Pancreas (tissue), 10 donors: ENCODE data around the gene TRAF3. TPM values are rescaled to one million over a fixed set of nuclear protein-coding genes. Genes with fewer than 3 reads are reported as not detected.

Source experiments
- ATAC-seq, 4 donors: fragments of 200-7000 bp; cut with Tn5 transposase; one replicate each; pipeline versions ENCODE4 v1.8.0 to v1.9.1; 2020; ENCODE audit warnings: mild to moderate bottlenecking in 4 of 4, moderate library complexity in 4 of 4
- DNase-seq, 6 donors: peaks; one replicate each; pipeline ENCODE4 v3.0.0-alpha.2; 2020
- FAIRE-seq: peaks from 2 replicates; lab custom pipeline; 2012; peaks lifted over from hg19 to GRCh38; lab: Jason Lieb, UNC
- H3K27ac ChIP-seq, 4 donors: fragments of 200-600 bp; sonication (generic); 1 replicate in 3 of 4; 2 replicates in 1 of 4; pipeline versions ENCODE4 v1.5.0 to v1.8.0; 2020
- H3K27me3 ChIP-seq, 4 donors: fragments of 200-600 bp; one replicate each; pipeline ENCODE4 v1.8.0; 2021
- H3K36me3 ChIP-seq, 3 donors: fragments of 200-600 bp; sonication (generic) in 1 of 3; one replicate each; pipeline versions ENCODE4 v1.5.0 to v1.8.0; 2020 to 2021
- H3K4me1 ChIP-seq, 3 donors: fragments of 200-600 bp; one replicate each; pipeline ENCODE4 v1.8.0; 2021
- H3K4me3 ChIP-seq, 4 donors: fragments of 200-600 bp; sonication (generic) in 2 of 4; one replicate each; pipeline versions ENCODE4 v1.5.0 to v1.8.0; 2020 to 2021
- H3K9me3 ChIP-seq, 4 donors: fragments of 200-600 bp; one replicate each; pipeline ENCODE4 v1.8.0; 2021
- WGBS, 2 donors: extraction: QIAGEN DNeasy Blood & Tissue Kit; methylation state at CpG; one replicate each; pipeline ENCODE4 v1.1.7; 2013; 5-methylcytosine and 5-hydroxymethylcytosine counted together
- intact Hi-C, 3 donors: fragments of 100-400 bp; cut with DNase I; formaldehyde crosslinking; loops; one replicate each; pipeline versions ENCODE4 v1.11.1 to v1.14.2; 2022
- polyA plus RNA-seq, 2 donors: library from polyadenylated mRNA; stranded (reverse); fragments of 200-250 nt; gene quantifications; one replicate each; pipeline ENCODE4 v1.2.3, GENCODE V29; 2013
- total RNA-seq, 6 donors: library from RNA; stranded (reverse); fragmentation: NEBNext Ultra II Directional in 4 of 6; extraction: Animal tissue kit (Norgen Biotek cat#: 25700) in 4 of 6; gene quantifications; one replicate each; pipeline versions ENCODE4 v1.2.1 to v1.2.4, GENCODE V29; 2021 to 2023
- TF ChIP-seq, protein P1 (sequence below), 4 donors: fragments of 200-600 bp; sonication (generic) in 3 of 4; IDR thresholded peaks; one replicate each; pipeline versions ENCODE4 v1.5.0 to v1.8.0; 2021; ENCODE audit warnings: antibody characterized with exemption in 4 of 4
- donor health status: healthy with polysubstance abuse.
- donor health status: DM: no; HTN: no; CAD: no; lungs with moderate emphysema.
- donor health status: DM: no; HTN: no; CAD: no.
- donor health status: control.
- donor health status: control.
- donor health status: Bipolar disorder and iron deficiency.
- donor health status: DM: yes; HTN: yes; CAD: no.
- donor health status: DM: no; HTN: no; CAD: no.
- donor health status: DM: no; HTN: no; CAD: no.
- donor health status: DM: yes; HTN: yes; CAD: no.

Gene TRAF3
- total and polyA plus RNA-seq, 8 donors: 3.6 to 14.7 (median 6.1) TPM

DNA sequence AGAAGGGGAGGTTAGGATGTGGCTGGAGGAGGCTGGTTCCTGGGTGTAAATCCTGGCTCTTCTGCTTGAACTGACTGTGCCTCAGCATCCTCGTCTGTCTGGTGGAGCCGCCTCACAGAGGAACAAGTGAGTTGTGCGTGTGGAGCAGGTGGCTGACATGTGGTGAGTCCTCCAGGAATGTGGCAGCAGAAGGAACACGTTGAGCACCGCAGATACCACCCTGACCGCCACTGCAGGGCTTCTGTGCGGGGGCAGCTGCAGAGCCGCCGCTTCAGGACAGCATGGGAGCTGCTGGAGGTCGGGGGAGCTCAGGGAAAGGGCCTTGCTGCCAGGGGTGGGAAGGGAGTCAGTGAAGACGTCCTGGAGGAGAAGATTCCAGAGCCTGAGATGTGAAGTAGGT lies 48.9 kb downstream of the TRAF3 start:
- intact Hi-C loops: no loop called here
- Histone ChIP-seq H3K27me3 (no peaks in the 10 kb centered on the region), H3K9me3 (no peaks in the 10 kb centered on the region), H3K27ac (no peak overlapping the region), H3K4me3 (no peak overlapping the region), H3K4me1 (no peaks in the 10 kb centered on the region), H3K36me3 (no peaks in the 10 kb centered on the region)
- ATAC-seq (no peak), DNase-seq (no peak), FAIRE-seq (no peak)
- TF ChIP-seq, protein P1, sequence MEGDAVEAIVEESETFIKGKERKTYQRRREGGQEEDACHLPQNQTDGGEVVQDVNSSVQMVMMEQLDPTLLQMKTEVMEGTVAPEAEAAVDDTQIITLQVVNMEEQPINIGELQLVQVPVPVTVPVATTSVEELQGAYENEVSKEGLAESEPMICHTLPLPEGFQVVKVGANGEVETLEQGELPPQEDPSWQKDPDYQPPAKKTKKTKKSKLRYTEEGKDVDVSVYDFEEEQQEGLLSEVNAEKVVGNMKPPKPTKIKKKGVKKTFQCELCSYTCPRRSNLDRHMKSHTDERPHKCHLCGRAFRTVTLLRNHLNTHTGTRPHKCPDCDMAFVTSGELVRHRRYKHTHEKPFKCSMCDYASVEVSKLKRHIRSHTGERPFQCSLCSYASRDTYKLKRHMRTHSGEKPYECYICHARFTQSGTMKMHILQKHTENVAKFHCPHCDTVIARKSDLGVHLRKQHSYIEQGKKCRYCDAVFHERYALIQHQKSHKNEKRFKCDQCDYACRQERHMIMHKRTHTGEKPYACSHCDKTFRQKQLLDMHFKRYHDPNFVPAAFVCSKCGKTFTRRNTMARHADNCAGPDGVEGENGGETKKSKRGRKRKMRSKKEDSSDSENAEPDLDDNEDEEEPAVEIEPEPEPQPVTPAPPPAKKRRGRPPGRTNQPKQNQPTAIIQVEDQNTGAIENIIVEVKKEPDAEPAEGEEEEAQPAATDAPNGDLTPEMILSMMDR (IDR thresholded peaks at IDR 0.05): no peak
- WGBS, 2 donors: 91% methylated on average over 11 of the region's 11 CpGs

DNA sequence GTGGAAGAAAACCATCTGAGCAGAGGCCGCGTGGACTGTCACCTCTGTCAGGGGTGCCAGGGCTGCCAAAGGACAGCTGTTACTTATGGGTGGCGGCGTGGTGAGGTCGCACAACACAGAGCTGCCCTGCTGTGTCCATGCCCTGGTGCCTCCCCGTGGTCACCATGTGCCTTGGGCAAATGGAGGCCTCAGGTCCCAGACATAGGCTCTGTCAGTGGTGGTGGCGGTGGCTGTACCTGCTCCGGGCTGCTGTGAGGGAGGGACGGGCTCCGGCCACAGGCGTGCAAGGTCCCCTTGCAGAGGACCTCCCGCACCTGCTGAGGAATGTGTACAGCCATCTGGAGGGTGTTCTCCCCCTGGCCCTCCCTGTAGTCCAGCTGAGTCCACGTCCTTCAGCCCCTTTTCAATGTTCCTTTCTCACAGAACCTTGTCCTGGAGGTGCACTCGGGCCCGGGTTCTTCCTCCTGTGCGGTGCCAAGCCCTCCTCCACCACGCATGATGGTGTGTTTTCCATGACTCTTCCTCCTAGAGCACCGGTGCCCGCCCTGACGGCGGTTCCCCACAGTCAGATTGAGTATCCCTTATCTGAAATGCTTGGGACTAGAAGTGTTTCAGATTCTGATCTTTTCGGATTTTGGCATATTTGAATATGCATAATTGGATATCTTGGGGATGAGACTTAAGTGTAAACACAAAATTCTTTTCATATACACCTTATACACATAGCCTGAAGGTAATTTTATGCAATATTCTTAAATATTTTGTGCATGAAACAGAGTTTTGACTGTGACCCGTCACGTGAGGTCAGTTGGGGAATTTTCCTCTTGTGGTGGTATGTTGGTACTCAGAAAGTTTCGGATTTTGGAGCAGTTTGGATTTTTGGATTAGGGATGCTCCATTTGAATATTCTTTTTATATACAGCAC lies 49.8 kb downstream of the TRAF3 start:
- H3K4me3 ChIP-seq: peak overlapping the region in 1 of 4 donors; percentile 34
- FAIRE-seq (no peak), ATAC-seq (no peak), DNase-seq (no peak)
- WGBS, 2 donors: 86 to 92% methylated on average over 25 of the region's 25 CpGs
- intact Hi-C loops: no loop called here
- H3K4me1 ChIP-seq: no peaks in the 10 kb centered on the region
- H3K9me3 ChIP-seq: no peaks in the 10 kb centered on the region
- no peaks in the 10 kb centered on the region for H3K36me3 ChIP-seq
- H3K27me3 ChIP-seq: no peaks in the 10 kb centered on the region
- H3K27ac ChIP-seq: no peak overlapping the region
- TF ChIP-seq, protein P1 (IDR thresholded peaks at IDR 0.05): no peak

GRCh38 chr14:102827716-102828115 lies 50.5 kb downstream of the TRAF3 start:
- no peaks in the 10 kb centered on the region for H3K9me3 ChIP-seq
- FAIRE-seq (no peak), DNase-seq (peak in 1 of 6 donors; percentile 64), ATAC-seq (peak in 3 of 4 donors; percentile 48 to 73 (median 70))
- no peak overlapping the region for H3K27ac ChIP-seq
- H3K27me3 ChIP-seq: no peaks in the 10 kb centered on the region
- intact Hi-C loops: no loop called here
- TF ChIP-seq, protein P1 (IDR thresholded peaks at IDR 0.05): no peak
- H3K36me3 ChIP-seq: no peaks in the 10 kb centered on the region
- H3K4me1 ChIP-seq: no peaks in the 10 kb centered on the region
- H3K4me3 ChIP-seq: peak overlapping the region in 2 of 4 donors; percentile 21 to 34
- WGBS, 2 donors: 13 to 25% methylated on average over 13 of the region's 13 CpGs

GRCh38 chr14:102828151-102828550 lies 50.9 kb downstream of the TRAF3 start:
- TF ChIP-seq, protein P1 (IDR thresholded peaks at IDR 0.05): no peak
- FAIRE-seq (no peak), ATAC-seq (peak in 3 of 4 donors; percentile 50 to 61 (median 51)), DNase-seq (no peak)
- Histone ChIP-seq H3K4me1 (no peaks in the 10 kb centered on the region), H3K27ac (no peak overlapping the region), H3K9me3 (no peaks in the 10 kb centered on the region), H3K36me3 (no peaks in the 10 kb centered on the region), H3K27me3 (no peaks in the 10 kb centered on the region), H3K4me3 (peak overlapping the region in 2 of 4 donors; percentile 21 to 34)
- intact Hi-C loops: no loop called here
- WGBS, 2 donors: 12 to 21% methylated on average over 11 of the region's 11 CpGs
